ENCODE measurements around the gene PCBP4.

- TF ChIP-seq CTCF (IDR thresholded peaks at IDR 0.05) (peak; percentile 17; the same call in 1 of the 2 replicates), ZNF317 (CRISPR knock-in tag; IDR thresholded peaks at IDR 0.05; ENCODE audit: borderline replicate concordance, low read depth) (no peak), ATF6 (CRISPR knock-in tag; IDR thresholded peaks at IDR 0.05) (no peak), NR1H2 (CRISPR knock-in tag; IDR thresholded peaks at IDR 0.05) (no peak), NFE2L1 (CRISPR knock-in tag; IDR thresholded peaks at IDR 0.05) (no peak), E2F1 (CRISPR knock-in tag; IDR thresholded peaks at IDR 0.05) (no peak)
- TF ChIP-seq, protein P1, sequence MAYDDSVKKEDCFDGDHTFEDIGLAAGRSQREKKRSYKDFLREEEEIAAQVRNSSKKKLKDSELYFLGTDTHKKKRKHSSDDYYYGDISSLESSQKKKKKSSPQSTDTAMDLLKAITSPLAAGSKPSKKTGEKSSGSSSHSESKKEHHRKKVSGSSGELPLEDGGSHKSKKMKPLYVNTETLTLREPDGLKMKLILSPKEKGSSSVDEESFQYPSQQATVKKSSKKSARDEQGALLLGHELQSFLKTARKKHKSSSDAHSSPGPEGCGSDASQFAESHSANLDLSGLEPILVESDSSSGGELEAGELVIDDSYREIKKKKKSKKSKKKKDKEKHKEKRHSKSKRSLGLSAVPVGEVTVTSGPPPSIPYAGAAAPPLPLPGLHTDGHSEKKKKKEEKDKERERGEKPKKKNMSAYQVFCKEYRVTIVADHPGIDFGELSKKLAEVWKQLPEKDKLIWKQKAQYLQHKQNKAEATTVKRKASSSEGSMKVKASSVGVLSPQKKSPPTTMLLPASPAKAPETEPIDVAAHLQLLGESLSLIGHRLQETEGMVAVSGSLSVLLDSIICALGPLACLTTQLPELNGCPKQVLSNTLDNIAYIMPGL (CRISPR knock-in tag; IDR thresholded peaks at IDR 0.05) = no peak
These were observed 13.1 kb downstream of the PCBP4 start for GRCh38 chr3:51954105-51954504.
